GM03348 (cell line): ENCODE measurements around the gene ANKRD11.

Source experiments
- DNase-seq: peaks from one replicate; pipeline ENCODE4 v3.0.0; 2012; ENCODE audit warnings: low spot score

The ANKRD11 gene

GRCh38 chr16:89380681-89381080, 109.7 kb downstream of the ANKRD11 start:
- DNase-seq: no peak

GRCh38 chr16:89378947-89379771, 111.2 kb downstream of the ANKRD11 start:
- DNase-seq: no peak

GRCh38 chr16:89377453-89377848, 112.9 kb downstream of the ANKRD11 start:
- no peak for DNase-seq

GRCh38 chr16:89376812-89377452, 113.4 kb downstream of the ANKRD11 start:
- DNase-seq: no peak

GRCh38 chr16:89375686-89376085, 114.7 kb downstream of the ANKRD11 start:
- no peak for DNase-seq

- DNase-seq: no peak
These were observed 115.3 kb downstream of the ANKRD11 start for GRCh38 chr16:89375021-89375420.

GRCh38 chr16:89374393-89374960, 115.9 kb downstream of the ANKRD11 start:
- DNase-seq: no peak

- DNase-seq: no peak
These were observed 116.8 kb downstream of the ANKRD11 start for GRCh38 chr16:89373355-89374110.

GRCh38 chr16:89371968-89372634, 118.3 kb downstream of the ANKRD11 start:
- no peak for DNase-seq

GRCh38 chr16:89371386-89371785, 119.0 kb downstream of the ANKRD11 start:
- DNase-seq: no peak

GRCh38 chr16:89370601-89371000, 119.8 kb downstream of the ANKRD11 start:
- no peak for DNase-seq

- peak; percentile 57 for DNase-seq
These were observed 120.3 kb downstream of the ANKRD11 start for GRCh38 chr16:89370081-89370511.

- DNase-seq: no peak
These were observed 121.0 kb downstream of the ANKRD11 start for GRCh38 chr16:89369266-89369895.

- DNase-seq: no peak
These were observed 121.6 kb downstream of the ANKRD11 start for GRCh38 chr16:89368604-89369249.

GRCh38 chr16:89367538-89367915, 122.8 kb downstream of the ANKRD11 start:
- no peak for DNase-seq

- DNase-seq: no peak
These were observed 123.5 kb downstream of the ANKRD11 start for GRCh38 chr16:89366561-89367537.

- DNase-seq: no peak
These were observed 124.4 kb downstream of the ANKRD11 start for GRCh38 chr16:89365996-89366395.

GRCh38 chr16:89365044-89365467, 125.3 kb downstream of the ANKRD11 start:
- DNase-seq: peak; percentile 55

- peak; percentile 47 for DNase-seq
These were observed 125.8 kb downstream of the ANKRD11 start for GRCh38 chr16:89364606-89365005.
